ENCODE measurements around the gene TUFT1. TPM values are rescaled to one million over a fixed set of nuclear protein-coding genes. Genes with fewer than 3 reads are reported as not detected.

TUFT1 gene
- total and polyA plus RNA-seq, 11 donors: 2.1 to 13.6 (median 4.3) TPM

DNA sequence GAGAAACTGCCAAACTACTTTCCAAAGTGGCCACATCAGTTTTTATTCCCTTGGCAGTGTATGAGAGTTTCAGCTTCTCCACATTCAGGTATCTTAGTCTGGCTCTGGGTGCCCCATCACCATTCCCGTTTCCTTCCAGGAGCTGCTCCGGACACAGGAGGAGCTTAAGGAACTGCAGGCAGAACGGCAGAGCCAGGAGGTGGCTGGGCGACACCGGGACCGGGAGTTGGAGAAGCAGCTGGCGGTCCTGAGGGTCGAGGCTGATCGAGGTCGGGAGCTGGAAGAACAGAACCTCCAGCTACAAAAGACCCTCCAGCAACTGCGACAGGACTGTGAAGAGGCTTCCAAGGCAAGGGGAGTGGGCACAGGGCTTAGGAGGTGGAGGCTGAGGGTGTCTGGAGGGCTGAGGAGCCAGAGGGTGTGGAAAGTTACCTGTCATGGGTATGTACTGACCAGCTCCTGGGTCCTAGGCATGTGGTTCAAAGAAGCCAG is 10.9 kb upstream of the TUFT1 start:
- Histone ChIP-seq H3K27ac (no peak overlapping the region), H3K4me1 (no peaks in the 10 kb centered on the region), H3K9me3 (no peaks in the 10 kb centered on the region), H3K27me3 (no peaks in the 10 kb centered on the region), H3K4me3 (no peak overlapping the region), H3K36me3 (no peaks in the 10 kb centered on the region)
- ATAC-seq (no peak), DNase-seq (no peak)
- TF ChIP-seq, protein P1, sequence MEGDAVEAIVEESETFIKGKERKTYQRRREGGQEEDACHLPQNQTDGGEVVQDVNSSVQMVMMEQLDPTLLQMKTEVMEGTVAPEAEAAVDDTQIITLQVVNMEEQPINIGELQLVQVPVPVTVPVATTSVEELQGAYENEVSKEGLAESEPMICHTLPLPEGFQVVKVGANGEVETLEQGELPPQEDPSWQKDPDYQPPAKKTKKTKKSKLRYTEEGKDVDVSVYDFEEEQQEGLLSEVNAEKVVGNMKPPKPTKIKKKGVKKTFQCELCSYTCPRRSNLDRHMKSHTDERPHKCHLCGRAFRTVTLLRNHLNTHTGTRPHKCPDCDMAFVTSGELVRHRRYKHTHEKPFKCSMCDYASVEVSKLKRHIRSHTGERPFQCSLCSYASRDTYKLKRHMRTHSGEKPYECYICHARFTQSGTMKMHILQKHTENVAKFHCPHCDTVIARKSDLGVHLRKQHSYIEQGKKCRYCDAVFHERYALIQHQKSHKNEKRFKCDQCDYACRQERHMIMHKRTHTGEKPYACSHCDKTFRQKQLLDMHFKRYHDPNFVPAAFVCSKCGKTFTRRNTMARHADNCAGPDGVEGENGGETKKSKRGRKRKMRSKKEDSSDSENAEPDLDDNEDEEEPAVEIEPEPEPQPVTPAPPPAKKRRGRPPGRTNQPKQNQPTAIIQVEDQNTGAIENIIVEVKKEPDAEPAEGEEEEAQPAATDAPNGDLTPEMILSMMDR (IDR thresholded peaks at IDR 0.05): no peak
- TF ChIP-seq POLR2A (IDR thresholded peaks at IDR 0.05): no peak
- WGBS, 4 donors: 81 to 89% (median 87%) methylated on average over 11 of the region's 11 CpGs
- intact Hi-C loops (cut with DNase I): no loop called here

DNA sequence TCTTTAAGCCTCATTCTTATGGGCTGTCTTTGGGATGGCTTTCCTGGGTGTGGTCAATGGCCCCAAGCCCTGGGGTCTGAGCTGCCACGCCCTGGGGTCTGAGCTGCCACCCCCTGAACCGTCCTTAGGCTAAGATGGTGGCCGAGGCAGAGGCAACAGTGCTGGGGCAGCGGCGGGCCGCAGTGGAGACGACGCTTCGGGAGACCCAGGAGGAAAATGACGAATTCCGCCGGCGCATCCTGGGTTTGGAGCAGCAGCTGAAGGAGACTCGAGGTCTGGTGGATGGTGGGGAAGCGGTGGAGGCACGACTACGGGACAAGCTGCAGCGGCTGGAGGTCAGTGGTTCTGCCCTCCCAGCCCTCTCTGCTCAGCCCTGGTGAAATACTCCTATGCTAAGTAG is 10.3 kb upstream of the TUFT1 start:
- H3K36me3 ChIP-seq: no peaks in the 10 kb centered on the region
- no peaks in the 10 kb centered on the region for H3K27me3 ChIP-seq
- H3K4me3 ChIP-seq: no peak overlapping the region
- DNase-seq (no peak), ATAC-seq (no peak)
- TF ChIP-seq, protein P1 (IDR thresholded peaks at IDR 0.05): no peak
- no peak for TF ChIP-seq POLR2A (IDR thresholded peaks at IDR 0.05)
- H3K9me3 ChIP-seq: no peaks in the 10 kb centered on the region
- H3K4me1 ChIP-seq: no peaks in the 10 kb centered on the region
- intact Hi-C loops (cut with DNase I): loop anchor here in 6 of 10 donors (5.0 to 10.0 kb wide), 4 partner anchors 85 to 305 kb away; partner anchors contain the start of genes C2CD4D (in 4 of the 6) and RORC (in 4 of the 6)
- 89 to 96% (median 93%) methylated on average over 15 to 18 of the region's 18 CpGs for WGBS, 4 donors
- no peak overlapping the region for H3K27ac ChIP-seq

DNA sequence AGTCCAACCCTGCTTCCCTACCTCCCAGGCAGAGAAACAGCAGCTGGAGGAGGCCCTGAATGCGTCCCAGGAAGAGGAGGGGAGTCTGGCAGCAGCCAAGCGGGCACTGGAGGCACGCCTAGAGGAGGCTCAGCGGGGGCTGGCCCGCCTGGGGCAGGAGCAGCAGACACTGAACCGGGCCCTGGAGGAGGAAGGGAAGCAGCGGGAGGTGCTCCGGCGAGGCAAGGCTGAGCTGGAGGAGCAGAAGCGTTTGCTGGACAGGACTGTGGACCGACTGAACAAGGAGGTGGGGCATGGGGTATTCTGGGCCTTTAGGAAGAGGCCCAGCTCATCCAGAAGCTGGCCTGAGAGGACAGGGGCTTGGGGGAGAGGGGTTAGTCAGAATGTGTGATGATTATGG is 9.6 kb upstream of the TUFT1 start:
- Histone ChIP-seq H3K9me3 (no peaks in the 10 kb centered on the region), H3K27me3 (no peaks in the 10 kb centered on the region), H3K4me1 (no peaks in the 10 kb centered on the region), H3K27ac (no peak overlapping the region), H3K4me3 (no peak overlapping the region), H3K36me3 (no peaks in the 10 kb centered on the region)
- 80 to 86% (median 83%) methylated on average over 11 of the region's 11 CpGs for WGBS, 4 donors
- intact Hi-C loops (cut with DNase I): loop anchor here in 6 of 10 donors (5.0 to 10.0 kb wide), 4 partner anchors 86 to 304 kb away; partner anchors contain the start of genes C2CD4D (in 4 of the 6) and RORC (in 4 of the 6)
- no peak for TF ChIP-seq POLR2A (IDR thresholded peaks at IDR 0.05)
- DNase-seq (no peak), ATAC-seq (no peak)

DNA sequence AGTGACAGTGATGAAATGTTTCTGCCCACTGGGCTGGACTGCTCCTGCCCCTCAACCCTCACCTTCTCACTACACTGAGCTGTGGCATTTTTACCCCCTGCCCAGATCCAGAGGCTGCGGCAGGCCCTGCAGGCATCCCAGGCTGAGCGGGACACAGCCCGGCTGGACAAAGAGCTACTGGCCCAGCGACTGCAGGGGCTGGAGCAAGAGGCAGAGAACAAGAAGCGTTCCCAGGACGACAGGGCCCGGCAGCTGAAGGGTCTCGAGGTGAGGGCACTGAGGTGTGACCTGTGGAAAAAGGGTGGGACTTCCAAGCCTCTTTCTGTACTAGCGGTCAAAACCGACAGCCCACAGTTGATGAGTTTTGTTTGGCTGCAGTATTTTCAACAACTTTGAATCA is 6.2 kb upstream of the TUFT1 start:
- Histone ChIP-seq H3K4me1 (no peaks in the 10 kb centered on the region), H3K27me3 (no peaks in the 10 kb centered on the region), H3K36me3 (no peaks in the 10 kb centered on the region), H3K27ac (no peak overlapping the region), H3K4me3 (no peak overlapping the region), H3K9me3 (no peaks in the 10 kb centered on the region)
- TF ChIP-seq, protein P1 (IDR thresholded peaks at IDR 0.05): no peak
- no peak for TF ChIP-seq POLR2A (IDR thresholded peaks at IDR 0.05)
- intact Hi-C loops (cut with DNase I): loop anchor here in 9 of 10 donors (1.0 to 10.0 kb wide), 7 partner anchors 89 to 301 kb away; partner anchors contain the start of genes C2CD4D (in 4 of the 9) and RORC (in 4 of the 9)
- DNase-seq (no peak), ATAC-seq (no peak)
- WGBS, 4 donors: 81 to 95% (median 90%) methylated on average over 10 of the region's 10 CpGs

Data from heart left ventricle (tissue), 16 donors.